Stomach (tissue), 9 donors: ENCODE measurements around the gene GAPT. TPM values are rescaled to one million over a fixed set of nuclear protein-coding genes. Genes with fewer than 3 reads are reported as not detected.

ENCODE experiments used
- DNase-seq, 2 donors: peaks; one replicate each; pipeline versions ENCODE4 v3.0.0 to v3.0.0-alpha.2; 2013 to 2019
- H3K27ac ChIP-seq, 5 donors: fragments of 200-600 bp in 4 of 5; sonication (generic) in 4 of 5; one replicate each; pipeline ENCODE4 v1.5.1; 2013 to 2019; ENCODE audit warnings: mild to moderate bottlenecking in 1 of 5, moderate library complexity in 1 of 5
- H3K27me3 ChIP-seq, 3 donors: fragments of 200-600 bp; sonication (generic); one replicate each; pipeline ENCODE4 v1.5.1; 2017 to 2019; ENCODE audit warnings: mixed run types in 1 of 3
- H3K36me3 ChIP-seq, 4 donors: fragments of 200-600 bp; sonication (generic); 1 replicate in 3 of 4; 2 replicates in 1 of 4; pipeline ENCODE4 v1.5.1; 2016 to 2019
- H3K4me1 ChIP-seq, 4 donors: fragments of 200-600 bp; sonication (generic); one replicate each; pipeline ENCODE4 v1.5.1; 2016 to 2019
- H3K4me3 ChIP-seq, 4 donors: fragments of 200-600 bp; sonication (generic) in 3 of 4; one replicate each; pipeline ENCODE4 v1.5.1; 2016 to 2019; ENCODE audit warnings: mild to moderate bottlenecking in 1 of 4
- H3K9me3 ChIP-seq, 4 donors: fragments of 200-600 bp; sonication (generic); one replicate each; pipeline ENCODE4 v1.5.1; 2016 to 2019
- CTCF ChIP-seq, 7 experiments: fragments of 450-650 bp in 4 of 7; fragments of 200-600 bp in 3 of 7; sonication (generic) in 3 of 7; IDR thresholded peaks; one replicate each; pipeline ENCODE4 v1.5.1; 2016 to 2019; ENCODE audit warnings: antibody characterized with exemption in 7 of 7, control low read depth in 2 of 7, mild to moderate bottlenecking in 1 of 7
- EP300 ChIP-seq: sonication (generic); formaldehyde crosslinking; IDR thresholded peaks from one replicate; pipeline ENCODE4 v1.6.1; 2017; ENCODE audit warnings: antibody characterized with exemption
- POLR2A ChIP-seq, 4 donors: fragments of 450-650 bp; IDR thresholded peaks; one replicate each; pipeline ENCODE4 v1.6.1; 2016; ENCODE audit warnings: antibody characterized with exemption in 4 of 4, control low read depth in 2 of 4, mild to moderate bottlenecking in 1 of 4, moderate library complexity in 1 of 4
- POLR2AphosphoS5 ChIP-seq, 3 donors: sonication (generic); formaldehyde crosslinking; IDR thresholded peaks; one replicate each; pipeline ENCODE4 v1.6.1; 2016; ENCODE audit warnings: antibody characterized with exemption in 3 of 3
- WGBS, 5 donors: extraction: QIAGEN DNeasy Blood & Tissue Kit in 3 of 5; methylation state at CpG; one replicate each; pipeline versions ENCODE4 v1.1.5 to v1.1.7; 2013 to 2018; 5-methylcytosine and 5-hydroxymethylcytosine counted together
- intact Hi-C: fragments of 100-400 bp; cut with DNase I; formaldehyde crosslinking; loops from one replicate; pipeline ENCODE4 v1.15.1; 2023; ENCODE audit warnings: low total_unique reads
- polyA plus RNA-seq, 3 donors: library from polyadenylated mRNA; stranded (reverse); fragments of 200-250 nt; gene quantifications; one replicate each; pipeline ENCODE4 v1.2.3, GENCODE V29; 2013
- total RNA-seq, 5 donors: library from RNA; depleted of rRNA; stranded (reverse); fragments of >200 nt; gene quantifications; one replicate each; pipeline versions ENCODE4 v1.1.0 to v1.2.3, GENCODE V29; 2014 to 2016
- donor health status: healthy with polysubstance abuse.
- donor health status: Bipolar disorder and iron deficiency.
- donor health status: healthy.

GAPT gene
- total and polyA plus RNA-seq, 8 donors: 0.68 to 4.9 (median 2.4) TPM; not detected in 2

- peaks cover 0 to 4% (median 0%) of the 10 kb centered on the region in 3 donors for H3K27me3 ChIP-seq
- peak; percentile 93 to 96 for DNase-seq
- peak overlapping the region; percentile 64 to 85 (median 74) for H3K4me3 ChIP-seq
- intact Hi-C loops: loop anchor here (5.0 to 10.0 kb wide), 3 partner anchors 679 to 1159 kb away; no protein-coding TSS in a partner anchor
- H3K36me3 ChIP-seq: peaks cover 0 to 14% (median 9%) of the 10 kb centered on the region in 4 donors
- peak overlapping the region; percentile 93 to 99 (median 95) for H3K27ac ChIP-seq
- H3K4me1 ChIP-seq: peaks cover 5 to 50% (median 16%) of the 10 kb centered on the region in 4 donors
- 6 to 16% (median 6%) methylated on average over 14 to 30 of the region's 30 CpGs for WGBS, 5 donors
- no peak for TF ChIP-seq EP300
- peak; percentile 40 to 78 (median 49) for TF ChIP-seq POLR2AphosphoS5 (IDR thresholded peaks at IDR 0.05)
- peak in 5 of 7 experiments; percentile 56 to 82 (median 69) for TF ChIP-seq CTCF (IDR thresholded peaks at IDR 0.05)
- no peak for TF ChIP-seq POLR2A (IDR thresholded peaks at IDR 0.05)
- H3K9me3 ChIP-seq: no peaks in the 10 kb centered on the region
These were observed 30.4 kb upstream of the GAPT start for GRCh38 chr5:58460732-58461286.

GRCh38 chr5:58462154-58462553, 29.1 kb upstream of the GAPT start:
- peaks cover 0 to 4% (median 0%) of the 10 kb centered on the region in 3 donors for H3K27me3 ChIP-seq

GRCh38 chr5:58462623-58463230, 28.5 kb upstream of the GAPT start:
- intact Hi-C loops: loop anchor here (5.0 to 10.0 kb wide), 3 partner anchors 680 to 1160 kb away; no protein-coding TSS in a partner anchor

More at GRCh38 chr5:58462154-58462553, 29.1 kb upstream of the GAPT start:
- 65 to 78% (median 73%) methylated on average over 3 of the region's 3 CpGs for WGBS, 5 donors
- Histone ChIP-seq H3K4me3 (no peak overlapping the region), H3K27ac (no peak overlapping the region), H3K4me1 (peaks cover 0 to 38% (median 16%) of the 10 kb centered on the region in 4 donors), H3K36me3 (peaks cover 0 to under 1% (median 0%) of the 10 kb centered on the region in 4 donors), H3K9me3 (no peaks in the 10 kb centered on the region)
- DNase-seq: peak in 1 of 2 donors; percentile 42
- intact Hi-C loops: loop anchor here (5.0 to 10.0 kb wide), 3 partner anchors 680 to 1160 kb away; no protein-coding TSS in a partner anchor
- no peak for TF ChIP-seq POLR2AphosphoS5 (IDR thresholded peaks at IDR 0.05)
- no peak for TF ChIP-seq CTCF (IDR thresholded peaks at IDR 0.05)
- no peak for TF ChIP-seq POLR2A (IDR thresholded peaks at IDR 0.05)

More at GRCh38 chr5:58462623-58463230, 28.5 kb upstream of the GAPT start:
- DNase-seq: peak; percentile 33 to 85
- Histone ChIP-seq H3K36me3 (no peaks in the 10 kb centered on the region), H3K4me3 (no peak overlapping the region), H3K27me3 (peaks cover 0 to 4% (median 0%) of the 10 kb centered on the region in 3 donors), H3K9me3 (no peaks in the 10 kb centered on the region), H3K4me1 (peaks cover 0 to 32% (median 16%) of the 10 kb centered on the region in 4 donors), H3K27ac (no peak overlapping the region)
- WGBS, 5 donors: 4 to 25% (median 5%) methylated on average over 4 of the region's 4 CpGs
- TF ChIP-seq CTCF (IDR thresholded peaks at IDR 0.05) (peak in 5 of 7 experiments; percentile 43 to 73 (median 58)), POLR2AphosphoS5 (IDR thresholded peaks at IDR 0.05) (no peak)
